PC-9 (cell line): Measurements from ENCODE around the gene PCDH9.

ENCODE experiments used
- CTCF ChIP-seq: fragments of 200-600 bp; sonication (generic); conservative IDR thresholded peaks from 2 replicates; pipeline ENCODE4 v1.6.1; 2017; ENCODE audit warnings: mixed run types, antibody characterized with exemption, mild to moderate bottlenecking, moderate library complexity
- EZH2 ChIP-seq: fragments of 200-600 bp; sonication (generic); IDR thresholded peaks from 2 replicates; pipeline ENCODE4 v1.8.0; 2017; ENCODE audit warnings: antibody characterized with exemption, low read depth

GRCh38 chr13:66532146-66532545 is 698.0 kb downstream of the PCDH9 start:
- TF ChIP-seq CTCF (no peak), EZH2 (no peak)
